Neural progenitor cell (in vitro differentiated cells): ENCODE data around the gene KLHL25.

Source experiments
- CTCF ChIP-seq: fragments of 200-600 bp; sonication (generic); IDR thresholded peaks from 2 replicates; pipeline ENCODE4 v1.5.1; 2017; ENCODE audit warnings: antibody characterized with exemption, mild to moderate bottlenecking
- EZH2 ChIP-seq: fragments of 200-600 bp; sonication (generic); IDR thresholded peaks from 2 replicates; pipeline ENCODE4 v1.6.1; 2017; ENCODE audit warnings: antibody characterized with exemption, mild to moderate bottlenecking, moderate library complexity

DNA sequence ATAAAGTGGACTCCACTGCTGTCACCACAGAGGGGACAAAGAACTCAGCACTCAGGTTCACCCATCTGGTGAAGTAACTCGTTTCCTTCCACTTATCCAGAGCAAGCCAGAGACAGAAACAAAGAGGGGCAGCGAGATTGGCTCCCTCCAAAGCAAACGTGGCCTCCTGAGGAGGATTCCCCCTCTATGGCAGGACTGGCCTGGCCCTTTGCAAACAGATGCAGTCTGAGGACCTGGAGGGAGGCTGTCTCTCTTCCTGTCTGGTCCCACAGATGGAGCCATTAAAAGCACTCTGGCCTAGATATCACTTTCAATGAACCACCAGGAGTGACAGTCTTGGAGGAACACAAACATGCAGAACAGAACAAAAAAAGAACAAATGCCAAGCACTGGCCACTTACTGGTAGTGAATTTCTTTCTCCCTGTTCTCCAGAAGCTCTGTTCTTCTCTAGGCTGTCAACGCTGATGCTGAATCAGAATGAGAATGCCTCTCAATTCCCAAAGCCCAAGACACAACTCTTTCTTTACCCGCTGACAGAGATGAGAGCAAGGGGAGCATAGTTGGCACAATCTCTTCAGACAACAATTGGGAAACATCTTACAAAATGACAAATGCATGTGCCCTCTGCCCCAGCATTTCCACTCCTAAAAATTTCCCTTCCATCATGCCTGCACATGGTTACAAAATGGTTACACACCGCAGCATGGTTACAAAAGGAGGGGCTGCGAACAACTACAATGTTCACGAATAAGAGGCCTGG is 14.3 kb downstream of the KLHL25 start:
- TF ChIP-seq CTCF (no peak), EZH2 (no peak)
